HepG2 (cell line): ENCODE data around the gene CDH23. TPM values are rescaled to one million over a fixed set of nuclear protein-coding genes. Genes with fewer than 3 reads are reported as not detected.

Experiments
- ATAC-seq: fragments of 200-7000 bp; cut with Tn5 transposase; 3 replicates; pipeline ENCODE4 v1.9.1; 2020; ENCODE audit warnings: mild to moderate bottlenecking, moderate library complexity
- BruUV-seq: library from RNA; stranded (reverse); fragments of 400-500 nt; replicated peaks from 2 replicates; lab custom pipeline; 2021; lab: Mats Ljungman, UMichigan
- CTCF ChIA-PET: fragments of 300-600 bp; formaldehyde crosslinking; extraction: SDS; loops from one replicate; lab custom pipeline; 2021; ENCODE audit warnings: low total read pairs, inconsistent platforms, low intra/inter-chr PET ratio; lab: Yijun Ruan, JAX
- POLR2A ChIA-PET: fragments of 350-600 bp; sonication (Branson Sonifier 250); formaldehyde crosslinking; loops from one replicate; lab custom pipeline; 2020; ENCODE audit warnings: antibody characterized with exemption, inconsistent platforms; lab: Yijun Ruan, JAX
- DNase-seq: peaks from one replicate; pipeline ENCODE4 v3.0.0-alpha.2; 2015; ENCODE audit warnings: low spot score
- FAIRE-seq: peaks from 3 replicates; lab custom pipeline; 2011; peaks lifted over from hg19 to GRCh38; lab: Jason Lieb, UNC
- H2AFZ ChIP-seq: one replicate; pipeline ENCODE4 v1.6.1; 2011; ENCODE audit warnings: low read length, inconsistent platforms
- H3K27ac ChIP-seq: fragments of 300-600 bp; 3 replicates; pipeline ENCODE4 v1.8.0; 2011; ENCODE audit warnings: mixed run types, mild to moderate bottlenecking, mixed read lengths, low read length, inconsistent platforms; ENCODE audit not compliant: insufficient read depth; ENCODE audit errors: extremely low read length
- H3K27me3 ChIP-seq, 2 experiments: fragments of 200-600 bp in 1 of 2; 2 replicates in 1 of 2; 3 replicates in 1 of 2; pipeline versions ENCODE4 v1.6.0 to v1.8.0; 2011; ENCODE audit warnings: low read length in 2 of 2, mild to moderate bottlenecking in 2 of 2, moderate library complexity in 2 of 2, inconsistent platforms in 1 of 2; ENCODE audit not compliant: insufficient read depth in 2 of 2, control insufficient read depth in 1 of 2
- H3K36me3 ChIP-seq, 2 experiments: fragments of 200-600 bp in 1 of 2; replicated peaks in 1 of 2; 2 replicates in 1 of 2; 3 replicates in 1 of 2; pipeline versions ENCODE4 v1.5.1 to v1.8.0; 2011; ENCODE audit warnings: low read length in 2 of 2, inconsistent platforms in 1 of 2; ENCODE audit not compliant: insufficient read depth in 2 of 2, control insufficient read depth in 1 of 2
- H3K4me1 ChIP-seq: 2 replicates; pipeline ENCODE4 v1.5.1; 2012; ENCODE audit warnings: low read length, inconsistent platforms; ENCODE audit not compliant: insufficient read depth
- H3K4me2 ChIP-seq: 2 replicates; pipeline ENCODE4 v1.6.0; 2011; ENCODE audit warnings: low read depth, low read length, inconsistent platforms
- H3K4me3 ChIP-seq, 3 experiments: fragments of 200-600 bp in 1 of 3; sonication (generic), shearing (Covaris generic) in 1 of 3; replicated peaks in 1 of 3; 2 replicates each; pipeline ENCODE4 v1.5.1; 2011 to 2016; ENCODE audit warnings: low read length in 3 of 3, inconsistent platforms in 2 of 3, low read depth in 2 of 3, mild to moderate bottlenecking in 2 of 3, control low read depth in 1 of 3, mixed read lengths in 1 of 3; ENCODE audit not compliant: insufficient read depth in 1 of 3
- H3K79me2 ChIP-seq: one replicate; pipeline ENCODE4 v1.6.1; 2011; ENCODE audit warnings: low read length, inconsistent platforms; ENCODE audit not compliant: insufficient read depth
- H3K9ac ChIP-seq: 2 replicates; pipeline ENCODE4 v1.6.0; 2011; ENCODE audit warnings: mild to moderate bottlenecking, low read depth, low read length, inconsistent platforms; ENCODE audit not compliant: insufficient read depth
- H3K9me3 ChIP-seq: 2 replicates; pipeline ENCODE4 v1.5.1; 2012; ENCODE audit warnings: mild to moderate bottlenecking, low read length
- H4K20me1 ChIP-seq: 2 replicates; pipeline ENCODE4 v1.6.0; 2011; ENCODE audit warnings: inconsistent platforms, mild to moderate bottlenecking, low read length, moderate library complexity; ENCODE audit not compliant: insufficient read depth
- RERE ChIP-seq: IDR thresholded peaks from 2 replicates; pipeline ENCODE4 v1.6.1; 2016; ENCODE audit warnings: low read depth, missing genetic modification reagents, missing compliant biosample characterization
- ZNF687 ChIP-seq: sonication (generic); formaldehyde crosslinking; IDR thresholded peaks from 2 replicates; pipeline ENCODE4 v1.5.1; 2020; ENCODE audit warnings: mild to moderate bottlenecking, missing genetic modification reagents, moderate library complexity
- WGBS: methylation state at CpG from one replicate; pipeline ENCODE4 v1.1.6; 2017; ENCODE audit warnings: low lambda C conversion rate; 5-methylcytosine and 5-hydroxymethylcytosine counted together
- in situ Hi-C: cut with HindIII; loops from 2 replicates; pipeline ENCODE4 v1.10.0; 2017; ENCODE audit warnings: low pct_unique_long_range_greater_than_20kb; ENCODE audit not compliant: extremely low pct_ligation_motif_present
- intact Hi-C: fragments of 100-400 bp; cut with micrococcal nuclease; formaldehyde crosslinking; loops from one replicate; pipeline ENCODE4 v1.10.0; 2022; ENCODE audit not compliant: unreplicated experiment
- polyA plus RNA-seq, 8 experiments: library from polyadenylated mRNA; depleted of rRNA in 3 of 8; stranded (reverse) in 7 of 8; unstranded in 1 of 8; fragments of >200 nt; fragmentation: Illumina TruSeq in 4 of 8; extraction: Trizol in 4 of 8; gene quantifications; 2 replicates each; pipeline versions ENCODE4 v1.2.1 to v1.2.3, GENCODE V29; 2011 to 2016; ENCODE audit warnings: low read depth in 4 of 8, missing spikeins in 1 of 8, mixed read lengths in 1 of 8; ENCODE audit not compliant: insufficient read depth in 1 of 8
- total RNA-seq, 5 experiments: library from RNA; depleted of rRNA; stranded (reverse); fragments of >200 nt; fragmentation: Illumina TruSeq; extraction: Trizol; gene quantifications; 2 replicates each; pipeline ENCODE4 v1.2.3, GENCODE V29; 2016; ENCODE audit warnings: low read depth in 1 of 5

Gene CDH23
- total and polyA plus RNA-seq, 2 of the 13 experiments (the other 11 are each of a cell fraction or from before 2014, with no cell fraction given), result 0.13 TPM; not detected in 1

- no peak for DNase-seq
- 23% methylated on average over 20 of the region's 41 CpGs for WGBS
- in situ Hi-C loops (no loop called here), intact Hi-C loops (no loop called here)
- Histone ChIP-seq H3K27me3 (peaks cover 5 to 19% of the 10 kb centered on the region in 2 experiments; a peak in 4 of 5 replicates), H3K4me2 (peak overlapping the region; percentile 48), H3K36me3 (no peaks in the 10 kb centered on the region), H3K27ac (no peak overlapping the region), H3K4me3 (peak overlapping the region in 1 of 3 experiments; percentile 12; a peak in 1 of 6 replicates), H2AFZ (no peak overlapping the region), H3K9me3 (no peaks in the 10 kb centered on the region), H4K20me1 (no peaks in the 10 kb centered on the region), H3K79me2 (no peaks in the 10 kb centered on the region), H3K9ac (no peak overlapping the region), H3K4me1 (peaks cover 9% of the 10 kb centered on the region; the same call in 1 of the 2 replicates)
- peak; percentile 70 for ATAC-seq
- FAIRE-seq, result no peak
- ChIA-PET CTCF (no interaction called here), POLR2A (interaction anchor here (1.2 kb wide), 1 partner anchor 9 kb away, joined by 3 read pairs; no protein-coding TSS in a partner anchor)
- BruUV-seq, result no TSS peak
- no peak for TF ChIP-seq RERE
- peak; percentile 20; the same call in 1 of the 2 replicates for TF ChIP-seq ZNF687
Measured at GRCh38 chr10:71805776-71806703, 409.3 kb downstream of the CDH23 start.
